Left lung (tissue), 10 donors: ENCODE data around the gene CTNNB1. TPM values are rescaled to one million over a fixed set of nuclear protein-coding genes. Genes with fewer than 3 reads are reported as not detected.

Experiments
- ATAC-seq: fragments of 200-7000 bp; cut with Tn5 transposase; one replicate; pipeline ENCODE4 v1.9.1; 2020; ENCODE audit warnings: moderate library complexity
- DNase-seq, 4 donors: peaks; one replicate each; pipeline ENCODE4 v3.0.0-alpha.2; 2013 to 2020
- H3K27ac ChIP-seq, 2 donors: fragments of 200-600 bp; sonication (generic) in 1 of 2; one replicate each; pipeline versions ENCODE4 v1.5.0 to v1.8.0; 2020 to 2021
- H3K27me3 ChIP-seq, 2 donors: fragments of 200-600 bp; sonication (generic) in 1 of 2; one replicate each; pipeline versions ENCODE4 v1.5.0 to v1.8.0; 2020 to 2021
- H3K36me3 ChIP-seq, 2 donors: fragments of 200-600 bp; sonication (generic) in 1 of 2; one replicate each; pipeline versions ENCODE4 v1.5.0 to v1.8.0; 2020 to 2021
- H3K4me1 ChIP-seq, 2 donors: fragments of 200-600 bp; one replicate each; pipeline ENCODE4 v1.8.0; 2021
- H3K4me3 ChIP-seq, 2 donors: fragments of 200-600 bp; sonication (generic) in 1 of 2; one replicate each; pipeline versions ENCODE4 v1.5.0 to v1.8.0; 2020 to 2021; ENCODE audit warnings: mild to moderate bottlenecking in 1 of 2
- H3K9me3 ChIP-seq, 2 donors: fragments of 200-600 bp; sonication (generic) in 1 of 2; one replicate each; pipeline versions ENCODE4 v1.5.0 to v1.8.0; 2020 to 2021
- CTCF ChIP-seq, 2 donors: fragments of 200-600 bp; sonication (generic) in 1 of 2; IDR thresholded peaks; one replicate each; pipeline versions ENCODE4 v1.5.0 to v1.8.0; 2021; ENCODE audit warnings: antibody characterized with exemption in 2 of 2
- intact Hi-C, 2 donors: fragments of 100-400 bp; cut with DNase I; formaldehyde crosslinking; loops; one replicate each; pipeline versions ENCODE4 v1.11.2 to v1.14.2; 2022
- polyA plus RNA-seq, 6 donors: library from polyadenylated mRNA; unstranded; fragments of 120-200 nt; gene quantifications; one replicate each; pipeline ENCODE4 v1.2.1, GENCODE V29; 2013; ENCODE audit not compliant: insufficient read length in 6 of 6
- total RNA-seq, 2 donors: library from RNA; stranded (reverse); fragmentation: NEBNext Ultra II Directional; extraction: Animal tissue kit (Norgen Biotek cat#: 25700); gene quantifications; one replicate each; pipeline ENCODE4 v1.2.1, GENCODE V29; 2021
- donor health status: DM: no; HTN: yes; CAD: no.
- donor health status: DM: no; HTN: no; CAD: no.

The CTNNB1 gene
- total and polyA plus RNA-seq, 8 donors = 289 to 492 (median 448) TPM

DNA sequence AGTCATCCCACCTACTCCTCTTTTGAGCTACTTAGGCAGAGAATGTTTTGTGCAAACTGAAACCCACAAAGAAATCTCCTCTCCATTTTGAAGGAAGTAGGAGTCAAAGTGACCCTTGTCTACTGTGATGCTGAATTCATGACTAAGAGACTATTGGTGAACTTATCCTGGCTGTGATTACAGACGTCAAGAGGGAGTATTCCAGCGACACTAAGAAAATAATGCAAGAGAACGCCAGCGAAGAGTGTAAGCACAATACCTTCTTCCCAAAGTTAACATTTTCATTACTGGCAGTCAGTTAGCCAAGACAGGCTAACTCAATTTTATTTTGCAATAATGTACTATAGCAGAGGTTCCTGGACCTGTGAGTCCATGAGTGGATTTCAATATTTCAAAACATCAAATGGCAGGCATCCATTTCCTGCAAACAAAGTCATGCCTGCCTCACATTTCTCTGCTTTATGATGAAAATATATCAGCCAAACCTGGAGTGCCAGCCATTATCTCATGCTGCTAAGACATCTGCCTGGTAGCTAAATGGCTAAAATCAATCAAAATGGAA lies 59.0 kb downstream of the CTNNB1 start:
- no peaks in the 10 kb centered on the region for H3K27me3 ChIP-seq
- no peak for TF ChIP-seq CTCF (IDR thresholded peaks at IDR 0.05)
- ATAC-seq = no peak

DNA sequence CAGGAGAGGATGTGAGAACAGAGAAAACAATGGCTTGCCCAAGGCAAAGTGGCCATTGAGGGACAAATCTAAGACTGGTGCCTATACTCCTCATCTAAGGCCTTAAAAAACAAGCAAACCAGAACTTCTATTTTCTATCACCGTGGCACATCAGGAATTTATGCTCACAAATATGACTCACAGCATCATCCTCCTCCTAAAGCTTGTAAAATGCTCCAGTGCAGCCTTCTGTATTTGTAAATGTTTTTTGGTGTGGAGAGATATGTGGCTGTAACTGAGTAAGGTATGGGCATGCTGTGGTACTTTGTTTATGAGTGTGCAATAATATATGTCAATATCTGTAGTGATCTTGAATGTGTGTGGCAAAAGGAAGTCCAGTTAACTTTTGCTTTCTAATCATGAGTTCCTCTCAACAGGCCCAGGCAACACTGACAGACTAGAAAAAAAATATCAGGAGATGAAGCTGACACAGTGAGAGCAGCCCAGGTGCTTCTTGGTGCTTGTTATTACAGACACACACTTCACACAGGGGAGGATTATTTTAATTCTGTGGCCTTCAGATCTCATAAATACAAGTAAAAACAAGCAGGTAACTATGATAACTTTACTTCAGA lies 60.3 kb downstream of the CTNNB1 start:
- no peak for TF ChIP-seq CTCF (IDR thresholded peaks at IDR 0.05)
- H3K27ac ChIP-seq = no peak overlapping the region
- ATAC-seq (no peak), DNase-seq (no peak)
- H3K27me3 ChIP-seq = no peaks in the 10 kb centered on the region
- no peaks in the 10 kb centered on the region for H3K4me1 ChIP-seq
- H3K9me3 ChIP-seq = no peaks in the 10 kb centered on the region
- no peaks in the 10 kb centered on the region for H3K36me3 ChIP-seq
- intact Hi-C loops = no loop called here
- H3K4me3 ChIP-seq = no peak overlapping the region

More for the DNA sequence above, 59.0 kb downstream of the CTNNB1 start:
- DNase-seq = no peak
- Histone ChIP-seq H3K4me3 (no peak overlapping the region), H3K9me3 (no peaks in the 10 kb centered on the region), H3K4me1 (no peaks in the 10 kb centered on the region), H3K27ac (no peak overlapping the region), H3K36me3 (no peaks in the 10 kb centered on the region)
- intact Hi-C loops = no loop called here

DNA sequence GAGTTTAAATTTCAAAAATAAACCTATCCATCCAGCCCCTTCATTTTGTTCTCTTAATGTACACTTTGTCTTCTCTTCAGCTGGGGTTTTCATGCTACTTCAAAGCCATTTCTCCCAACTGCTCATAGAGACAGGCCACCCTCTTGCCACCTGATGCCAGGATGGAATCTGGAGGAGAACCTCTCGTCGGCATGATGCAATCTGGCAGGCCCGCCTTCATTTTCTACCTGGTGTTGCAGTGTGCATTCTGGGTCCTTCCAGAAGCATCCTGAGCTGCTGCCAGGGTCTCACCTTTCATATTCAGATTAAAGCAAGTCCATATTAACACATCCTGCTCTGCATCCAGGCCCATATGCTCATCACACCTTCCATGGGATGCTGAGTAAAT lies 60.8 kb downstream of the CTNNB1 start:
- Histone ChIP-seq H3K4me1 (no peaks in the 10 kb centered on the region), H3K9me3 (no peaks in the 10 kb centered on the region), H3K27me3 (no peaks in the 10 kb centered on the region), H3K36me3 (no peaks in the 10 kb centered on the region), H3K4me3 (no peak overlapping the region), H3K27ac (no peak overlapping the region)
- no peak for ATAC-seq
- DNase-seq = no peak
- no peak for TF ChIP-seq CTCF (IDR thresholded peaks at IDR 0.05)
- intact Hi-C loops = no loop called here

DNA sequence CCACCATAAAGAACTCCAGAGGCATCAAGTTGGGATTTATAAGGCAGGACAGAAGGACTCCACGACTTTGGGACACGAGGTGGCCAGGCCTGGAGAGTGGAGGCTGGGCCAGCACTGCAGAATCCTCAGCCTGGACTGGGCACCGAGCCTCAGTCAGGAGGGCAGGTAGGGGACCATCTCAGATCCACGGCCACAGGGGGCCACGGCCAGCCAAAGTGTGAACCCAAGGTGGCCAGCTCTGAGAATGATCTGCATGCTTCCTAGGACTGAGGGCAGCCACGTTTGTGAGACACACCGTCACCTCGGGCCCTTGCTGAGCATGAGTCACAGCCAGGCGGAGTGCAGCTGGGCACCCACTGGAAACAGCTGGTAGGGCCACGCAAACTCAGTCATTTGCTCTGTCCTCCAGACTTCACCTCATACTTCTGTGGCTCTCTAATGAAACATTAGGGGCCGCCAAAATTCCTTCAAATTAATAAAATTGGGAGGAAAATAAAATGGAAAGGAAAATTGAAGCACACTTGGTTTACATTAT lies 65.8 kb downstream of the CTNNB1 start:
- intact Hi-C loops = no loop called here
- Histone ChIP-seq H3K27me3 (no peaks in the 10 kb centered on the region), H3K4me3 (no peak overlapping the region), H3K36me3 (no peaks in the 10 kb centered on the region), H3K4me1 (no peaks in the 10 kb centered on the region), H3K27ac (no peak overlapping the region), H3K9me3 (no peaks in the 10 kb centered on the region)
- ATAC-seq (no peak), DNase-seq (peak in 1 of 4 donors; percentile 63)
- no peak for TF ChIP-seq CTCF (IDR thresholded peaks at IDR 0.05)

DNA sequence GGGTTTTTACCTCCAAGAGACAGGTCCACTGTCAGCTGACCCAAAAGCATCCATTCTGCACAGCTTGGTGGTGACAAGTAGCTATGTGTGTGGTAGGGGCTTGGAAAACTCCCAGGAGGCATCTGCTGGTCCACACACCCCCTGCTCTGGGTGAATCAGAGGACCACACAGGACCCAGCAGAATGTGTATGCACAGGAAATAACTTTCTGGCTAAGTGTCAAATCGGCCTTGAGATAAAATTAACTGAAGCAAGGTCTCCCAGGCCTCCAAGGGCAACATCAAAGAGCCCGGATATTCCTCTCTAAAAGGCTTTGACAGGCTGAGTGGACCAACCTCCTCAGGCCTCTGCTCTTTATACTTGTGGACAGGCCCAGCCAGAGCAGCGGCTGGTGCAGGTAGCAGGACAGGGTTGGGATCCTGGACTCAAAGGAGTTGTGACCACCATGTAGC lies 66.5 kb downstream of the CTNNB1 start:
- no peaks in the 10 kb centered on the region for H3K27me3 ChIP-seq
- no peak for TF ChIP-seq CTCF (IDR thresholded peaks at IDR 0.05)
- no peak for ATAC-seq

More for the DNA sequence above, 66.5 kb downstream of the CTNNB1 start:
- intact Hi-C loops = no loop called here
- no peak overlapping the region for H3K4me3 ChIP-seq
- no peaks in the 10 kb centered on the region for H3K4me1 ChIP-seq
- H3K36me3 ChIP-seq = no peaks in the 10 kb centered on the region
- no peak overlapping the region for H3K27ac ChIP-seq
- H3K9me3 ChIP-seq = no peaks in the 10 kb centered on the region
- peak in 1 of 4 donors; percentile 16 for DNase-seq
